GM10847 (cell line): ENCODE data around the gene XRRA1.

Source experiments
- POLR2A ChIP-seq: IDR thresholded peaks from 2 replicates; pipeline ENCODE4 v1.6.1; 2011; ENCODE audit not compliant: insufficient read length; ENCODE audit errors: extremely low read depth

XRRA1 gene

GRCh38 chr11:74860743-74861142 lies 88.1 kb downstream of the XRRA1 start:
- TF ChIP-seq POLR2A: no peak

GRCh38 chr11:74853223-74853622 lies 95.7 kb downstream of the XRRA1 start:
- TF ChIP-seq POLR2A: no peak

- no peak for TF ChIP-seq POLR2A
These were observed 99.1 kb downstream of the XRRA1 start for GRCh38 chr11:74849525-74850391.

DNA sequence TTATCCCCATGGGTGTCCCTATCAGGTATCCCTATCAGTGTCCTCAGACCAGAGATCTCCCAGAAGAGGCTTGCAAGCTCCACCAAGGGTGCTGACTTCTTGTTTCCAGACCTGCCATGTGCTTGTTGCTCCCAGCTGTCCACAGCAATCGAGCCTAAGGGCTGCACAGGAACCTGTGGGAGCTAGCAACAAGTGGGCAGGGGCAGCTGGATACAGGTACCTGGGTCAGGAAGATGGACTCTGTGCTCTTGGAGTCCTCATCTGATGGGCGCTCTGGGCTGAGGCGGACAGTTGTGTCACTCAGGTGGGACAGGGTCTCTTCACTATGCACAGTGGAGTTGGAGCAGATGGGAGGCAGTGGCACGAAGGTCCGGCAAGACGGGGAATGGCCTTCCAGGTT lies 101.0 kb downstream of the XRRA1 start:
- no peak for TF ChIP-seq POLR2A

DNA sequence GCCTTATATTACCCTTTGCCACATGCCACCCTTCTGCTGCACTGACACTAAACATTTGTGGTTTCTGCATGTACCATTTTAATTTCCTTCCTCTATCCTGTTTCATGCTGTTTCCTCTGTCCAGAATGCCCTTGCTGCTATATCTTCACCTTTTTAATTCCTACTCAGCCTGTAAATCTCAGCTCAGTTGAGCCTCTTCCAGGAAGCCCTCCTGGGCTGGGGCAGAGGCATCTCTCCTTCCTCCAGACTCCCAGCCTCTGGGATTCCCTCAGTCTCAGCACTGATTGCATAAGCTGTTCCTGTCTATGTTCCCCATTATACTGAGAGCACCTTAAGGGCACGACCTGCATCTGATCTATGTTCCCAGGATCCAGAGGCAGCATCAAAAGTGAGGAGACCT lies 101.5 kb downstream of the XRRA1 start:
- no peak for TF ChIP-seq POLR2A

DNA sequence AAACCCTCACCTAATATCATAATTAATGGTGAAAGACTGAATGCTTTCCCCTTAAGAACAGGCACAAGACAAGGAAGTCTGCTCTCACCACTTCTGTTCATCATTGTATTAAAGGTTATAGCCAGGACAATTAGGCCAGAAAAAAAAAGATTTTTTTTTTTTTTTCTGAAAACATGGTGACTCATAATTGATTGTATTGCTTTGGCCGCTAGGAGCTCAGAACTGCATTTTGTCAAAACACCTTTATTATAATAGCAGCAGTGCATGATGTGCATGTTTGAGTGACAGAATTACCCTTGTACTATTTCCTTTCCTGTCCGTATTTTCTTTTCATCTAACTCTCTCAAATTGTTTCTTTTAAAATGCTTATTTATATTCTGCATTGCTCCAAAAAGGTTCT lies 102.1 kb downstream of the XRRA1 start:
- no peak for TF ChIP-seq POLR2A

DNA sequence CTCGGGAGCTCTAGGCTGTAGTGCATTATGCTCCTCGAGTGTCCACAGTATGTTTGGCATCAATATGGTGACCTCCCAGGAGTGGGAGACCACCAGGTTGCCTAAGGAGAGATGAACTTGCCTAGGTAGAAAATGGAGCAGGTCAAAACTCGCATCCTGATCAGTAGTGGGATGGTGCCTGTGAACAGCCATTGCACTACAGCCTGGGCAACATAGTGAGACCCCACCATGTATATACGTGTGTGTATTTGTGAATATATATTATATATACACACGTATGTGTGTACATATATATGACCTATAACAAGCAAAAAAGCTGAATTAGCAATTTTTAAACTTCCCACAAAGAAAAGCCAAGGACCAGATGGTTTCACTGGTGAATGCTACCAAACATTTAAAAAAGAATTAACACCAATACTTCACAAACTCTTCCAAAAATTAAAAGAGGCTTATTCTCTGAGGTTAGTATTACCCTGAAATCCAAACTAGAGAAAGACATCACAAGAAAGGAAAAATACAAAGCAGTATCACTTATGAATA lies 102.8 kb downstream of the XRRA1 start:
- no peak for TF ChIP-seq POLR2A

DNA sequence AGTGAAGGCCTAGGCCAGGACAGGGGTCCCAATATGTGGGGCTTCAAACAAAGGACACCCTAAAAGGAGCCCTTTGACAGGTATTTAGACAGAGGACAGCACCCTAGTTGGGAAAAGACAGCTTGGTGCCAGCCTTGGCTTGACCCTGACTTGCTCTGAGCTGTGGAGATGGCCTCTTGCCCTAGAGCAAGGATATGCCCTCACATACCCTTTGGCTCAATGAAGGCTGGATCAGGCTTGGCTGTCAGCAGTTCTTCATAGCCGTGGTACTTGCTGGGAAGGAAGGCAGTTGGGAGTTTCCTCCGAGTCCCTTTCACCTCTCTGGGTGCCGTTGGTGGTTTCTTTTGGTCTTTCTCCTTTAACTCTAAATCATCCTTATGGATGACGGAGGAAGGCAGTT lies 104.0 kb downstream of the XRRA1 start:
- no peak for TF ChIP-seq POLR2A

DNA sequence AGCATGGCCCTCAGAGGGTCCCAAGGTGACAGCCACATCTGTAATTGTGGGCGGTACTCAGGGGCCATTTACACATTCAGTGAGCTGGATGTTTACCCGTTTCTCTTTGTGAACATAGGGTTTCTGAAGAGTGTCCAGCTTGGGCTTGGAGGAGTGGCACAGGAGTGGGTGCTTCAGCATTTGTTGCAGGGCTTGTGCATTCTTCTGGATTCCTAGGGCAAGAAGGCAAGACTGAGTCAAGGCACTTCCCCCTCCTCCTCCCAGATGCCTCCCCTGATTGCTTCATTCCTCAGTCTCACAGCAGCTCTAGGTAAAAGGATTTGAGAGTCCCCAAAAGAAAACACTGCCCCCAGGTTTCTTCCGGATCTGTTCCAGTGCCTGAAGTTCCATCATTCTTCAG lies 104.8 kb downstream of the XRRA1 start:
- no peak for TF ChIP-seq POLR2A

DNA sequence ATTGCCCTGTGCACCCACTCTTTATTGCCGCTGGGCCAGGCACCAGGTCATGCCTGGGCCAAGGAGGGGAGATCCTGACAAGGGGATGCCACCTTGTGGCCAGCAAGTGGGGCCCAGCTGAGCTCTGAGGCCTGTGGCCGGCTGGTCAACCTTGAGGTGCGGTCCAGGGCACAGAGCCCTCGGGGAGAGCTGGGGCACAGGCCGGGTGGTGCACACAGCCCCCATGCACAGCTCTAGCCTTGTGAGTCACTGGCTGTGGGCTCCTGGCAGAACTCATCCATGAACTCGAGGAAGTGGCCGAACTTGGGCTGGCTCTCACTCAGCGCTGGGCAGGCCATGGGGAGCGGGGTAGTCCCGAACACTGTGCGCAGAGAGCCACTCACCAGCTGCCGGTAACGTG lies 105.9 kb downstream of the XRRA1 start:
- no peak for TF ChIP-seq POLR2A

GRCh38 chr11:74840486-74840885 lies 108.4 kb downstream of the XRRA1 start:
- no peak for TF ChIP-seq POLR2A

GRCh38 chr11:74839971-74840370 lies 108.9 kb downstream of the XRRA1 start:
- no peak for TF ChIP-seq POLR2A

GRCh38 chr11:74839446-74839845 lies 109.4 kb downstream of the XRRA1 start:
- TF ChIP-seq POLR2A: no peak

GRCh38 chr11:74838188-74838587 lies 110.7 kb downstream of the XRRA1 start:
- TF ChIP-seq POLR2A: no peak

DNA sequence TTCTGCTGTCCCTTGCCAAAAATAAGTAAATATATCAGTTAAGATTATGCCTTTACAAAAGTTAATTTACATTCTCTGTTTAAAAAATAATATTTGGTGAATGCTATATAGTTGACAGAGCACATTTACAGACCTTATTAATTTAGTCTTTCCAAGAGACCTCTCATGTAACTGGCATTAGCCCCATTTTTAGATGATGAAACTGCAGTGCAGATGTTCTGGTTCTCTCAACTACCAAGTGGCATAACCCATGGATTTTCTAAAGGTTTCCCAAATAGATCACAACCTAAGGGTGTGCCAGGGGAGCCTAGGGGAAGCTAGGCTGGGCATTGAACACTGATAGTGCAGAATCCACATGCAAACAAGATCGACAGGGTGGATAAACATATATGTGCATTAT lies 111.7 kb downstream of the XRRA1 start:
- TF ChIP-seq POLR2A: no peak

- no peak for TF ChIP-seq POLR2A
These were observed 122.0 kb downstream of the XRRA1 start for GRCh38 chr11:74826901-74827300.

GRCh38 chr11:74824285-74824982 lies 124.5 kb downstream of the XRRA1 start:
- no peak for TF ChIP-seq POLR2A

DNA sequence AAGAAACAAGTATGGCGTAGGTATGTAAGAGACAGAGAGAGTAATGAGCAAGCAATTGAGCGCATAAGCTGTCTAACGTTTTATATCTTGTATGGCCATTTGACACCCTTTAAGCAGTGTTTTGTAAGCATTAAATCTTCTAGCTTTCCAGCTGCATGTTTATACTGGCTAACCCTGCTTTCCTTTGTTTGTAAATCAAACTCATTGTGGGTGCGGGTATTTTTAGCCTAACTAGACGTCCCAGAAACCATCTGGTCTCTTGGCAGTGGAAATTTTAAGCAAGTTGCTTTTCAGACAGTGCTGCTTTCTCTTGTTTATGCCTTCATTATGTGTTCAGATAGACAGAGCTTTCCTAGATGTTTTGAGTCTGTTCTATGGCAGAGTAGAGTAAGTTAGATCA lies 126.7 kb downstream of the XRRA1 start:
- no peak for TF ChIP-seq POLR2A
